IMR-90 (cell line): ENCODE measurements around the gene PHOX2A. TPM values are rescaled to one million over a fixed set of nuclear protein-coding genes. Genes with fewer than 3 reads are reported as not detected.

Experiments used
- ATAC-seq: fragments of 200-7000 bp; cut with Tn5 transposase; 2 replicates; pipeline ENCODE4 v1.9.1; 2020; ENCODE audit warnings: low read depth, mild to moderate bottlenecking, moderate library complexity
- BruUV-seq: library from RNA; stranded (reverse); fragments of 400-500 nt; replicated peaks from 2 replicates; lab custom pipeline; 2021; lab: Mats Ljungman, UMichigan
- CTCF ChIA-PET: fragments of 300-600 bp; formaldehyde crosslinking; extraction: SDS; loops from one replicate; lab custom pipeline; 2021; ENCODE audit warnings: antibody characterized with exemption; lab: Yijun Ruan, JAX
- POLR2A ChIA-PET: fragments of 300-600 bp; sonication (Branson Sonifier 250); formaldehyde crosslinking; loops from one replicate; lab custom pipeline; 2022; ENCODE audit warnings: antibody characterized with exemption; ENCODE audit not compliant: unreplicated experiment; lab: Charles Lee
- DNase-seq: peaks from one replicate; pipeline ENCODE4 v3.0.0; 2013
- H2AFZ ChIP-seq: replicated peaks from 2 replicates; pipeline ENCODE3; 2013; ENCODE audit warnings: low read length, mild to moderate bottlenecking; ENCODE audit not compliant: poor library complexity
- H2AK5ac ChIP-seq: 2 replicates; pipeline ENCODE4 v1.6.1; 2013; ENCODE audit warnings: low read depth, low read length, inconsistent platforms
- H2AK9ac ChIP-seq: replicated peaks from 2 replicates; pipeline ENCODE3; 2013; ENCODE audit warnings: mild to moderate bottlenecking, low read depth, low read length, moderate library complexity; ENCODE audit not compliant: poor library complexity
- H2BK120ac ChIP-seq: 2 replicates; pipeline ENCODE4 v1.6.1; 2013; ENCODE audit warnings: low read depth, low read length, inconsistent platforms
- H2BK15ac ChIP-seq: 3 replicates; pipeline ENCODE4 v1.6.1; 2013; ENCODE audit warnings: low read depth, low read length, inconsistent platforms
- H2BK20ac ChIP-seq: 2 replicates; pipeline ENCODE4 v1.6.1; 2013; ENCODE audit warnings: low read depth, mild to moderate bottlenecking, inconsistent platforms, low read length, moderate library complexity
- H2BK5ac ChIP-seq: 2 replicates; pipeline ENCODE4 v1.6.1; 2013; ENCODE audit warnings: mild to moderate bottlenecking, low read depth, low read length, inconsistent platforms; ENCODE audit not compliant: poor library complexity, severe bottlenecking
- H3K14ac ChIP-seq: replicated peaks from 2 replicates; pipeline ENCODE4 v1.6.1; 2013; ENCODE audit warnings: low read depth, low read length, inconsistent platforms
- H3K18ac ChIP-seq: 2 replicates; pipeline ENCODE4 v1.6.1; 2013; ENCODE audit warnings: low read depth, low read length, control low read depth
- H3K23ac ChIP-seq: 2 replicates; pipeline ENCODE4 v1.6.1; 2013; ENCODE audit warnings: low read depth, low read length, inconsistent platforms
- H3K27ac ChIP-seq: 2 replicates; pipeline ENCODE4 v1.5.1; 2013; ENCODE audit warnings: mild to moderate bottlenecking, control low read depth, low read length; ENCODE audit not compliant: insufficient read depth
- H3K27me3 ChIP-seq: 2 replicates; pipeline ENCODE4 v1.6.1; 2013; ENCODE audit warnings: low read length; ENCODE audit not compliant: control insufficient read depth, insufficient read depth
- H3K36me3 ChIP-seq: 2 replicates; pipeline ENCODE4 v1.6.1; 2013; ENCODE audit warnings: low read length, mixed read lengths; ENCODE audit not compliant: control insufficient read depth, insufficient read depth
- H3K4ac ChIP-seq: 2 replicates; pipeline ENCODE4 v1.6.1; 2013; ENCODE audit warnings: low read depth, low read length, inconsistent platforms
- H3K4me1 ChIP-seq: 2 replicates; pipeline ENCODE4 v1.6.1; 2013; ENCODE audit warnings: low read length, mixed read lengths; ENCODE audit not compliant: control insufficient read depth, insufficient read depth
- H3K4me2 ChIP-seq: 2 replicates; pipeline ENCODE4 v1.6.1; 2013; ENCODE audit warnings: low read depth, mild to moderate bottlenecking, control low read depth, low read length, moderate library complexity
- H3K4me3 ChIP-seq: 2 replicates; pipeline ENCODE4 v1.5.1; 2013; ENCODE audit warnings: low read depth, mild to moderate bottlenecking, control low read depth, low read length, moderate library complexity; ENCODE audit not compliant: insufficient read depth
- H3K56ac ChIP-seq: 2 replicates; pipeline ENCODE4 v1.6.1; 2013; ENCODE audit warnings: low read length, inconsistent platforms; ENCODE audit not compliant: insufficient read depth; ENCODE audit errors: extremely low read depth
- H3K79me1 ChIP-seq, 2 experiments: 2 replicates each; pipeline ENCODE4 v1.6.1; 2013; ENCODE audit warnings: low read length in 2 of 2, inconsistent platforms in 1 of 2, low read depth in 1 of 2
- H3K9ac ChIP-seq: 2 replicates; pipeline ENCODE4 v1.6.1; 2013; ENCODE audit warnings: low read depth, low read length, control low read depth
- H3K9me1 ChIP-seq: 2 replicates; pipeline ENCODE4 v1.6.1; 2013; ENCODE audit warnings: low read length, inconsistent platforms; ENCODE audit not compliant: insufficient read depth
- H3K9me3 ChIP-seq: 2 replicates; pipeline ENCODE4 v1.6.1; 2013; ENCODE audit warnings: low read length; ENCODE audit not compliant: control insufficient read depth, insufficient read depth
- H4K20me1 ChIP-seq: 2 replicates; pipeline ENCODE4 v1.6.1; 2013; ENCODE audit warnings: low read length, inconsistent platforms; ENCODE audit not compliant: insufficient read depth
- H4K5ac ChIP-seq: 2 replicates; pipeline ENCODE4 v1.6.1; 2013; ENCODE audit warnings: mild to moderate bottlenecking, low read depth, low read length, control low read depth
- H4K8ac ChIP-seq, 2 experiments: 2 replicates each; pipeline ENCODE4 v1.6.1; 2013; ENCODE audit warnings: low read depth in 2 of 2, low read length in 2 of 2, control low read depth in 1 of 2, inconsistent platforms in 1 of 2
- H4K91ac ChIP-seq: 2 replicates; pipeline ENCODE4 v1.6.1; 2013; ENCODE audit warnings: low read depth, low read length, inconsistent platforms; ENCODE audit not compliant: insufficient read depth
- BHLHE40 ChIP-seq: fragments of 150-350 bp; IDR thresholded peaks from 2 replicates; pipeline ENCODE4 v1.6.1; 2016; ENCODE audit warnings: mild to moderate bottlenecking, low read depth, low read length
- MAZ ChIP-seq: IDR thresholded peaks from 2 replicates; pipeline ENCODE4 v1.6.1; 2012; ENCODE audit warnings: low read depth, mild to moderate bottlenecking, low read length, improper control_type of control experiment, moderate library complexity, borderline replicate concordance
- MXI1 ChIP-seq: IDR thresholded peaks from 2 replicates; pipeline ENCODE4 v1.6.1; 2012; ENCODE audit warnings: low read depth, mild to moderate bottlenecking, low read length, moderate library complexity, borderline replicate concordance
- RCOR1 ChIP-seq: IDR thresholded peaks from 2 replicates; pipeline ENCODE4 v1.6.1; 2012; ENCODE audit warnings: mild to moderate bottlenecking, low read length, improper control_type of control experiment; ENCODE audit not compliant: insufficient replicate concordance
- WGBS, 2 experiments: methylation state at CpG; one replicate each; pipeline versions ENCODE4 v1.1.5 to v1.1.7; 2013; ENCODE audit warnings: missing lambda C conversion rate in 2 of 2; ENCODE audit not compliant: insufficient read length in 1 of 2; ENCODE audit errors: extremely low coverage in 2 of 2; 5-methylcytosine and 5-hydroxymethylcytosine counted together
- dilution Hi-C: fragments of 300-500 bp; cut with HindIII; formaldehyde crosslinking; loops from one replicate; pipeline ENCODE4 v1.14.3; 2018; ENCODE audit warnings: low sequenced_read_pairs; ENCODE audit not compliant: unreplicated experiment
- in situ Hi-C: fragments of 300-500 bp; cut with MboI; formaldehyde crosslinking; loops from 3 replicates; pipeline ENCODE4 v1.14.3; 2019; ENCODE audit warnings: low sequenced_read_pairs, inconsistent platforms, mixed read lengths
- intact Hi-C: fragments of 100-400 bp; cut with micrococcal nuclease; formaldehyde crosslinking; loops from 2 replicates; pipeline ENCODE4 v1.10.0; 2022
- polyA plus RNA-seq, 3 experiments: library from polyadenylated mRNA; depleted of rRNA; stranded (reverse); fragments of >200 nt; gene quantifications; 2 replicates each; pipeline ENCODE4 v1.2.3, GENCODE V29; 2012; ENCODE audit warnings: low replicate concordance in 1 of 3
- total RNA-seq: library from RNA; depleted of rRNA; stranded (reverse); fragments of >200 nt; gene quantifications from 2 replicates; pipeline ENCODE4 v1.2.3, GENCODE V29; 2012

Gene PHOX2A
- total and polyA plus RNA-seq, 2 of the 4 experiments (the other 2 are of a cell fraction), result not detected

DNA sequence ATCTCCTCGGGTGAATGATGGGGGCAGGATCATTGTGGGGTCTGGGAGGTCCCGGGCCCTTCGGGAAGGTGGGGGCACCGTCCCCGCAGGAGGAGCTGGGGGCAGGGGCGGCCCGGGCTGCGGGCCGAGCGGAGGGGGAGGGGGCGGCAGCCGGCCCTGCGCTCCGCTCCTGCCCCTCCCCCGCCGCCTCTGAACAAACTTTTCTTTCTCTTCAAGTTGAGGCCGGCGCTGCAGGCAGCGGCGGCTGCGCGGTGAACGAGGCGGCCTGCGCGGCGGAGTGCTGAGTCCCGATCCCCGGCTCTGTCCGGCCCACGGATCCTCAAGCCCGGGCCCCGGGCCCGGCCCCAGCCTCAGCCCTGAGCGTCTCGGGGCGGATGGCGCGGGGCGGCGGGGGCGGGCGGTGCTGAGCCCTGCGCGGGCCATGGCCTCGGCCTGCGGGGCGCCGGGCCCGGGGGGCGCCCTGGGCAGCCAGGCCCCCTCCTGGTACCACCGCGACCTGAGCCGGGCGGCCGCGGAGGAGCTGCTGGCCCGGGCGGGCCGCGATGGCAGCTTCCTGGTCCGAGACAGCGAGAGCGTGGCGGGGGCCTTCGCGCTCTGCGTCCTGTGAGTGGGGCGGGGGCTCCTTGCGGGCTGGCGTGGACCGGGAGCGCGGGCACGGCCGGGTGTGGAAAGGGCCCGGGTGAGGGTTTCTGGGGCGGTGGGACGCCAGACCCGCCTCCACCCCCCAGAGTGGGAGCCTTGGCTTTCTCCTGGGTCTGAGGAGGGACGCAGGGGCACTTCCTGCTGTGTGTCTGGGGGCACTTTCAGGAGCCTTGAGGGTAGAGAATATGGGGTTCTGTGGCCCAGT is 19.2 kb downstream of the PHOX2A start, which contains the start of gene INPPL1:
Gene INPPL1, plus strand, starts transcription at position 204 of the 847 bp plus-strand sequence. Its CDS starts 218 bp downstream, at position 422.
- Histone ChIP-seq H2AK9ac (peak within 1 kb of the TSS; percentile 100), H3K4ac (peak within 1 kb of the TSS; percentile 99), H3K23ac (peak within 1 kb of the TSS; percentile 98), H3K56ac (peak within 1 kb of the TSS; percentile 93), H3K14ac (peak within 1 kb of the TSS; percentile 100), H4K5ac (peak within 1 kb of the TSS; percentile 97), H2AK5ac (peak within 1 kb of the TSS; percentile 93), H3K9ac (peak within 1 kb of the TSS; percentile 98), H3K27ac (peak within 1 kb of the TSS; percentile 96), H3K18ac (peak within 1 kb of the TSS; percentile 94), H2BK5ac (peak within 1 kb of the TSS; percentile 95), H4K20me1 (peaks cover 45% of the 10 kb centered on the region), H2BK120ac (peak within 1 kb of the TSS; percentile 37), H2AFZ (peak within 1 kb of the TSS; percentile 91), H3K9me3 (no peaks in the 10 kb centered on the region), H3K4me3 (peak within 1 kb of the TSS; percentile 98), H2BK15ac (peak within 1 kb of the TSS; percentile 88; the same call in 2 of the 3 replicates), H4K8ac (peak within 1 kb of the TSS; percentile 95 to 99), H3K9me1 (peaks cover 7% of the 10 kb centered on the region; the same call in 1 of the 2 replicates), H3K36me3 (peaks cover 30% of the 10 kb centered on the region), H2BK20ac (no peak within 1 kb of the TSS), H3K4me2 (peak within 1 kb of the TSS; percentile 99), H3K27me3 (no peaks in the 10 kb centered on the region), H4K91ac (peak within 1 kb of the TSS; percentile 97), H3K4me1 (peaks cover 6% of the 10 kb centered on the region; the same call in 1 of the 2 replicates), H3K79me1 (peaks cover 23 to 55% of the 10 kb centered on the region in 2 experiments; a peak in 3 of 4 replicates)
- WGBS, 2 experiments, result 0% methylated on average over 14 of the region's 81 CpGs; no CpG with 5 or more reads in 1 of the 2 experiments
- ChIA-PET POLR2A (interaction anchor here (0.6 to 1.1 kb wide), 2 partner anchors 10 to 11 kb away, joined by 3 read pairs; no protein-coding TSS in a partner anchor), CTCF (interaction anchor here (0.5 to 1.5 kb wide), 3 partner anchors 42 to 220 kb away, joined by 3 to 4 read pairs (median 4); no protein-coding TSS in a partner anchor)
- in situ Hi-C loops (no loop called here), dilution Hi-C loops (no loop called here), intact Hi-C loops (loop anchor here (1.0 kb wide), 1 partner anchor 199 kb away; no protein-coding TSS in a partner anchor)
- TF ChIP-seq MXI1 (peak; percentile 30; the same call in 1 of the 2 replicates), BHLHE40 (no peak), RCOR1 (no peak), MAZ (peak; percentile 22; the same call in 1 of the 2 replicates)
- DNase-seq, result no peak
- no TSS peak for BruUV-seq
- peak; percentile 7 for ATAC-seq
